Liver (tissue), 9 donors: ENCODE results near the gene RNF215. TPM values are rescaled to one million over a fixed set of nuclear protein-coding genes. Genes with fewer than 3 reads are reported as not detected.

Experiments used
- DNase-seq: peaks from one replicate; pipeline ENCODE4 v3.0.0-alpha.2; 2017; ENCODE audit warnings: low spot score
- H3K27ac ChIP-seq, 2 donors: one replicate each; pipeline ENCODE4 v1.7.0; 2013; ENCODE audit warnings: inconsistent platforms in 2 of 2, low read length in 2 of 2, control low read depth in 1 of 2, low read depth in 1 of 2, mild to moderate bottlenecking in 1 of 2
- H3K27me3 ChIP-seq, 4 donors: one replicate each; pipeline versions ENCODE4 v1.6.1 to v1.7.0; 2013; ENCODE audit warnings: low read length in 3 of 4, inconsistent platforms in 1 of 4, mild to moderate bottlenecking in 1 of 4, moderate library complexity in 1 of 4; ENCODE audit not compliant: control insufficient read depth in 4 of 4, insufficient read depth in 4 of 4
- H3K36me3 ChIP-seq, 4 donors: one replicate each; pipeline versions ENCODE4 v1.6.1 to v1.7.0; 2013; ENCODE audit warnings: low read length in 3 of 4, mild to moderate bottlenecking in 3 of 4, low read depth in 1 of 4, moderate library complexity in 1 of 4; ENCODE audit not compliant: control insufficient read depth in 4 of 4, insufficient read depth in 3 of 4
- H3K4me1 ChIP-seq, 4 donors: one replicate each; pipeline versions ENCODE4 v1.6.1 to v1.7.0; 2013; ENCODE audit warnings: low read length in 3 of 4, mild to moderate bottlenecking in 3 of 4, moderate library complexity in 1 of 4; ENCODE audit not compliant: control insufficient read depth in 4 of 4, insufficient read depth in 4 of 4
- H3K4me3 ChIP-seq, 3 donors: one replicate each; pipeline versions ENCODE4 v1.6.1 to v1.7.0; 2013; ENCODE audit warnings: low read length in 3 of 3, control low read depth in 1 of 3, low read depth in 1 of 3, mild to moderate bottlenecking in 1 of 3
- H3K9ac ChIP-seq, 2 donors: one replicate each; pipeline ENCODE4 v1.7.0; 2013; ENCODE audit warnings: low read length in 2 of 2, mild to moderate bottlenecking in 2 of 2, moderate library complexity in 2 of 2, control low read depth in 1 of 2, low read depth in 1 of 2
- H3K9me3 ChIP-seq, 4 donors: one replicate each; pipeline versions ENCODE4 v1.6.1 to v1.7.0; 2013; ENCODE audit warnings: low read length in 3 of 4; ENCODE audit not compliant: control insufficient read depth in 4 of 4
- EGR1 ChIP-seq, 2 donors: IDR thresholded peaks; 2 replicates each; pipeline ENCODE4 v1.6.1; 2016 to 2018; ENCODE audit warnings: antibody characterized with exemption in 2 of 2, low read depth in 2 of 2
- FOXA1 ChIP-seq: IDR thresholded peaks from 2 replicates; pipeline ENCODE4 v1.6.1; 2016; ENCODE audit warnings: antibody characterized with exemption
- GABPA ChIP-seq, 2 donors: IDR thresholded peaks in 1 of 2; conservative IDR thresholded peaks in 1 of 2; 2 replicates each; pipeline ENCODE4 v1.6.1; 2016; ENCODE audit warnings: antibody characterized with exemption in 2 of 2, mild to moderate bottlenecking in 1 of 2, moderate library complexity in 1 of 2
- HNF4A ChIP-seq, 2 donors: conservative IDR thresholded peaks; 2 replicates each; pipeline ENCODE4 v1.6.1; 2016; ENCODE audit warnings: antibody characterized with exemption in 2 of 2, mild to moderate bottlenecking in 2 of 2
- MAX ChIP-seq: IDR thresholded peaks from 2 replicates; pipeline ENCODE4 v1.6.1; 2016; ENCODE audit warnings: antibody characterized with exemption
- NR2F2 ChIP-seq: IDR thresholded peaks from 2 replicates; pipeline ENCODE4 v1.6.1; 2016; ENCODE audit warnings: antibody characterized with exemption
- RAD21 ChIP-seq, 2 donors: IDR thresholded peaks; 2 replicates each; pipeline ENCODE4 v1.6.1; 2016; ENCODE audit warnings: antibody characterized with exemption in 2 of 2, mild to moderate bottlenecking in 2 of 2
- REST ChIP-seq: IDR thresholded peaks from 2 replicates; pipeline ENCODE4 v1.6.1; 2016; ENCODE audit warnings: antibody characterized with exemption, mild to moderate bottlenecking
- RXRA ChIP-seq, 2 donors: IDR thresholded peaks; 2 replicates each; pipeline ENCODE4 v1.6.1; 2017 to 2018; ENCODE audit warnings: antibody characterized with exemption in 2 of 2, mild to moderate bottlenecking in 1 of 2
- TAF1 ChIP-seq: conservative IDR thresholded peaks from 2 replicates; pipeline ENCODE4 v1.6.1; 2016; ENCODE audit warnings: antibody characterized with exemption, mild to moderate bottlenecking
- YY1 ChIP-seq: IDR thresholded peaks from 2 replicates; pipeline ENCODE4 v1.6.1; 2016; ENCODE audit warnings: antibody characterized with exemption, mild to moderate bottlenecking
- WGBS: extraction: QIAGEN DNeasy Blood & Tissue Kit; methylation state at CpG from one replicate; pipeline ENCODE4 v1.1.7; 2013; 5-methylcytosine and 5-hydroxymethylcytosine counted together
- polyA plus RNA-seq, 2 donors: library from polyadenylated mRNA; stranded (reverse) in 1 of 2; unstranded in 1 of 2; fragments of 200-250 nt in 1 of 2; fragments of >200 nt in 1 of 2; fragmentation: Nextera tagmentation in 1 of 2; extraction: Ambion mirVana in 1 of 2; gene quantifications; one replicate each; pipeline versions ENCODE4 v1.2.1 to v1.2.3, GENCODE V29; 2013 to 2015
- total RNA-seq, 2 donors: library from RNA; depleted of rRNA; stranded (reverse); fragments of >200 nt; gene quantifications; one replicate each; pipeline ENCODE4 v1.2.3, GENCODE V29; 2014
- donor health status: healthy.
- donor health status: healthy.
- donor health status: healthy.
- donor health status: healthy.
- donor health status: healthy.

Gene RNF215
- total and polyA plus RNA-seq, 4 donors = 0.71 to 7.3 (median 5.8) TPM

GRCh38 chr22:30396871-30397655 lies 9.9 kb upstream of the RNF215 start, which contains the start of gene SEC14L2:
SEC14L2 (plus strand) TSS chr22:30397018; CDS start chr22:30397117, 99 bp downstream.
- H3K9me3 ChIP-seq = no peaks in the 10 kb centered on the region
- DNase-seq = peak; percentile 78
- peak within 1 kb of the TSS; percentile 68 to 70 for H3K9ac ChIP-seq
- peaks cover 5 to 71% (median 59%) of the 10 kb centered on the region in 4 donors for H3K4me1 ChIP-seq
- H3K27ac ChIP-seq = peak within 1 kb of the TSS; percentile 78 to 85
- under 1% methylated on average over 56 of the region's 56 CpGs for WGBS
- no peaks in the 10 kb centered on the region for H3K27me3 ChIP-seq
- H3K36me3 ChIP-seq = peaks cover 0 to 2% (median 0%) of the 10 kb centered on the region in 4 donors
- TF ChIP-seq EGR1 (IDR thresholded peaks at IDR 0.05; ENCODE audit: low read depth in 2 of 2) = no peak
- peak; percentile 82 for TF ChIP-seq TAF1
- TF ChIP-seq NR2F2 = no peak
- TF ChIP-seq HNF4A (conservative IDR thresholded peaks at IDR 0.05) = peak; percentile 48 to 78
- peak; percentile 68 for TF ChIP-seq REST
- TF ChIP-seq YY1 = peak; percentile 36
- TF ChIP-seq MAX = peak; percentile 44
- TF ChIP-seq RXRA (IDR thresholded peaks at IDR 0.05) = peak; percentile 39 to 67
- TF ChIP-seq RAD21 (IDR thresholded peaks at IDR 0.05) = peak in 1 of 2 donors; percentile 46
- peak within 1 kb of the TSS; percentile 83 to 88 (median 87) for H3K4me3 ChIP-seq

GRCh38 chr22:30393885-30394284 lies 6.7 kb upstream of the RNF215 start:
- Histone ChIP-seq H3K4me3 (no peak overlapping the region), H3K36me3 (no peaks in the 10 kb centered on the region), H3K27ac (peak overlapping the region; percentile 88 to 91), H3K9me3 (no peaks in the 10 kb centered on the region), H3K27me3 (no peaks in the 10 kb centered on the region), H3K9ac (no peak overlapping the region), H3K4me1 (peaks cover 3 to 60% (median 51%) of the 10 kb centered on the region in 4 donors)
- no peak for TF ChIP-seq FOXA1
- no peak for DNase-seq
- 62% methylated on average over 3 of the region's 3 CpGs for WGBS

- Histone ChIP-seq H3K4me3 (no peak overlapping the region), H3K27me3 (no peaks in the 10 kb centered on the region), H3K9me3 (no peaks in the 10 kb centered on the region), H3K36me3 (no peaks in the 10 kb centered on the region), H3K27ac (peak overlapping the region; percentile 88 to 91), H3K9ac (peak overlapping the region in 1 of 2 donors; percentile 57), H3K4me1 (peaks cover 2 to 55% (median 47%) of the 10 kb centered on the region in 4 donors)
- DNase-seq = no peak
- 35% methylated on average over 7 of the region's 7 CpGs for WGBS
- no peak for TF ChIP-seq GABPA (IDR thresholded peaks at IDR 0.05 in 1 of 2, conservative IDR thresholded peaks at IDR 0.05 in 1 of 2)
- TF ChIP-seq REST = no peak
- TF ChIP-seq RAD21 (IDR thresholded peaks at IDR 0.05) = no peak
- no peak for TF ChIP-seq MAX
These were observed 6.1 kb upstream of the RNF215 start for GRCh38 chr22:30393322-30393680.
